NCI-H748 treated with DMSO at 0.1 percent for 48 hours (cell line): ENCODE measurements around the gene WWC2.
"Not testable (repeated sequence)": the region's sequence is repeated elsewhere in the genome, so short reads cannot be mapped to it uniquely, and the experiment has no call there.

Experiments used
- DNase-seq: peaks from one replicate; lab custom pipeline; 2025; lab: John Stamatoyannopoulos, UW

The WWC2 gene

DNA sequence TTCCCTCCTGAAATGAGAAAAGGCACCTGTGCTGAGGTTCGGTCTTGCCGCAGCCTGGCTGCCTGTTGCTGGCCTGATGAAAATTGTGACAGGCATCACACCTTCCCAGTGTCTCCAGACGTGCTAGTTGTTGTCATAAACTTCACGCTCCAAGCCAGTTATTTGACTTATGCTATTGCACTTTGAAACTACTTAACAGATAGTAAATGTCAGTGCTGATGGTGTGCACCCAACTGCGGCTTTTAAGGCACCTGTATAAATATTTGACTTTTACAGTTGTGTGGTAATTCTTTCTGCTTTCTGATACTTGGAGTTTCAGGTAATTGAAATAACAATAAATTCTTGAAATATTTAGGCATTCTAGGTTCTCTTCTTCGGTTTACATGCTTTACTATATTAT is 1.8 kb downstream of the WWC2 start:
- no peak for DNase-seq

GRCh38 chr4:183101956-183102480 is 3.0 kb downstream of the WWC2 start:
- DNase-seq = no peak

- DNase-seq = no peak
These were observed 6.0 kb downstream of the WWC2 start for GRCh38 chr4:183105092-183105491.

DNA sequence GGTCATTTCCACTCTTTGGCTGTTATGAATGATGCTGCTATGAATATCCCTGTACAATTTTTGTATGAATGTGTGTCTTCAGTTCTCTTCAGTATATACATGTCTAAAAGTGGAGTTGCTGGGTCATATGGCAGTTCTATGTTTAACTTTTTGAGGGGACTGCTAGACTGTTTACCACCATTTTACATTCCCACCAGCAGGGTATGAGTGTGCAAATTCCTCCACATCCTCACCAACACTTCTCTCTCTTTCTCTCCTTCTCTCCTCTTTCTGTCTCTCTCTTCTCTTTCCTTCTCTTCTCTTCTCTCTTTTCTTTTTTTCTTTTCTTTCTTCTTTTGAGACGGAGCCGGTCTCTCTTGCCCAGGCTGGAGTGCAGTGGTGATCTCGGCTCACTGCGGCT is 7.8 kb downstream of the WWC2 start:
- no peak for DNase-seq

DNA sequence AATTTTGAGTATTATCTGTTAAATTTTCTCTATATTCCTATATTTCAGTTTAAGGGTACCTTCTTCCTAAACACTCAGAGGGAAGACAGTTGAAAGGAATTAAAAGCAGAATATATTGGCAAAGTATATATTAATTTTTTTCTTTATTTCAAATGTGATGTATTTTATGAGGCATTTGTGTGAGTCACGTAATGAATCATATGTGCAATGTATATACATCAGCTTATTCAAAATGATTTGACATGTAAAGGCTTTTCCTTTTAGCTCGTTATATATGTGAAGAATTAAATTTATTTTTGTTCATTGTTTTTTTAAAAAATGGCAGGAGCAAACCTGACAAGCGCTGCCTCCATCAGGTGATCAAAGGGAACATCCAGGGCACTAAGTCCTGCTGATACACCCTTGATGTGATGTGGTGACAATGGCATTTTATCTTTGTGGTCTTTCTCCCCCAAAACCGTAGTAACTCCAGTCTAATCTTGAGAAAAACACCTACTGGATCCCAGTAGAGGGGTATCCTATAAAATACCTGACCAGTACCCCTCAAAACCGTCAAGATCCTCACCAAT is 8.9 kb downstream of the WWC2 start:
- no peak for DNase-seq

DNA sequence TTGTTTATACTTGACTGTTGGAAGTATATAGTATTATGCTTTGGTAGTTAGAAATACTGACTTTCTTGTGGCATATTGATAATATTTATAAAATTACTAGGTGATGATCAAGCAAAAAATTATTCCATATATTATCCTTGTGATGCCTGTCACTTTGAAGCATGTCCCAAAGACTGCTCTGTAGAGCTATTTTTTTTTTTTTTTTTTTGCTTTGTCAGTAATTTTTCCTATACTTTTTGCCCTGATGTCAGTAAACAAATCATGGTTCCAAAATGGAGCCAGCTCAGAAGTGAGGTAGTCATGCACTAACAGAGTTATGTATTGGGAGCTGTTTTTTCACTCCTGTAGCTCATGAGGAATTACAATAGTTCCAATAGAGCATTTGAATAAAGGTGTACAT is 11.2 kb downstream of the WWC2 start:
- no peak for DNase-seq

DNA sequence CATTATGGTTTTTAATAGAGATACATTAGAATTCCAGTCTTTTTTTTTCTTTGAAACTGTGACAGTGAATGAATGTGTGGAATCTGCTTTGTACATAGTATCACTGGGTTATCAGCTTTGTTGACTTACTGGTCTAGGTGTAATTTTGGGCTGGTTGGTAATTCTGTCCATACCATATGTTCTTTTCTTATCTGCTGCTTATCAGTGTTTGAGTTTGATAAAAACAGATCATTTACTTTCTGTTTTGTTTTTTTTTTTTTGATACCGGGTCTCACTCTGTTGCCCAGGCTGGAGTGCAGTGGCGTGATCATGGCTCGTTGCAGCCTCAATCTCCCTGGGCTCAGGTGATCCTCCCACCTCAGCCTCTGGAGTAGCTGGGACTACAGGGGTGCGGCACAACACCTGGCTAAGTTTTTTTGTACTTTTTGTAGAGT is 12.4 kb downstream of the WWC2 start:
- no peak for DNase-seq

GRCh38 chr4:183118141-183118540 is 19.1 kb downstream of the WWC2 start:
- no peak for DNase-seq

DNA sequence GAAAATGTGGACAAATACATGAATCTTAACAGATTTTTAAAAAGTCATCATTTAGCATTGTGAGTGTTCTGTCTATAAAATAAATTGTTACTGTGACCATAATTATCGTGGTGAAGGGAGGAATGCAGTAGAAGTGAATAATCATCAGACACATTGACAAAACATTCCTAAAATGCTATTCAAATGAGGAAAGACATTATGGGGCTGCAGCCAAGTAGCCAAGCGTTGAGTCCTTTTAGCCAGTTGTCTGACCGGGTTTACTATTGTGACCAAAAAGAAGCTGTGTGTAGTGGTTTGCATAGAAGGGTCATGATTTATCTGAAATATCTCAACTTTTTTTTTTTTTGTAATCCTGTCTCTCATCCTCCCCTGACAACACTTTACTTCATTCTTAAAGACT is 19.5 kb downstream of the WWC2 start:
- no peak for DNase-seq

DNA sequence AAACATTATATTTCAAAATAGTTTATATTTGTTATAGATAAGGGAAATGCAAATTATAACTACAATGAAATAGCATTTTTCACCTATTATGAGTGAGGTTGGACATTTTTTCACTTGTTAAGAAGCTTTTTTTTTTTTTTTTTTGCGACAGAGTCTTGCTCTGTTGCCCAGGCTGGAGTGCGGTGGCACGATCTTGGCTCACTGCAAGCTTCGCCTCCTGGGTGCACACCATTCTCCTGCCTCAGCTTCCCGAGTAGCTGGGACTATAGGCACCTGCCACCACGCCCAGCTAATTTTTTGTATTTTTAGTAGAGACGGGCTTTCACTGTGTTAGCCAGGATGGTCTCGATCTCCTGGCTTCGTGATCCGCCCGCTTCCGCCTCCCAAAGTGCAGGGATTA is 22.6 kb downstream of the WWC2 start:
- DNase-seq = not testable (repeated sequence)

GRCh38 chr4:183124228-183124627 is 25.2 kb downstream of the WWC2 start:
- no peak for DNase-seq

DNA sequence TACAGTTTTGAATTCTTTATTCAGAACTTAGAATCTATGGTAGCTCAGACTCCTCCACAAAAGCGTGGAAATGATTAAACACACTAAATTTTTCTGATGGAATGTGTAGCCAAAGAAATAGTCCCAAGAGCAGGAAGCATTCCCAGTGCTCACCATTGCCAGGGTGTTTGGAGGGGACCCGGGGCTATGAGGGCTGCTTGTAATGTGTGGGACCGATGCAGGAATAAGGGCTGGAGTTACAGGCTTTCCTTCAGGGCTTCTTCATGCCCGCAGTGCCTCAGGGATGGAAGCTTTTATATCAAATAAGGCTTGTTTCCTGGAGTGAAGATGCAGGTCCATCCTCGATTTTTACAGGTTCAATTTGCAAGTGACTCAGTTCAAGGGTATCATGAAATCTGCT is 25.8 kb downstream of the WWC2 start:
- no peak for DNase-seq

GRCh38 chr4:183129125-183129524 is 30.1 kb downstream of the WWC2 start:
- no peak for DNase-seq

- DNase-seq = no peak
These were observed 30.6 kb downstream of the WWC2 start for GRCh38 chr4:183129675-183130074.

DNA sequence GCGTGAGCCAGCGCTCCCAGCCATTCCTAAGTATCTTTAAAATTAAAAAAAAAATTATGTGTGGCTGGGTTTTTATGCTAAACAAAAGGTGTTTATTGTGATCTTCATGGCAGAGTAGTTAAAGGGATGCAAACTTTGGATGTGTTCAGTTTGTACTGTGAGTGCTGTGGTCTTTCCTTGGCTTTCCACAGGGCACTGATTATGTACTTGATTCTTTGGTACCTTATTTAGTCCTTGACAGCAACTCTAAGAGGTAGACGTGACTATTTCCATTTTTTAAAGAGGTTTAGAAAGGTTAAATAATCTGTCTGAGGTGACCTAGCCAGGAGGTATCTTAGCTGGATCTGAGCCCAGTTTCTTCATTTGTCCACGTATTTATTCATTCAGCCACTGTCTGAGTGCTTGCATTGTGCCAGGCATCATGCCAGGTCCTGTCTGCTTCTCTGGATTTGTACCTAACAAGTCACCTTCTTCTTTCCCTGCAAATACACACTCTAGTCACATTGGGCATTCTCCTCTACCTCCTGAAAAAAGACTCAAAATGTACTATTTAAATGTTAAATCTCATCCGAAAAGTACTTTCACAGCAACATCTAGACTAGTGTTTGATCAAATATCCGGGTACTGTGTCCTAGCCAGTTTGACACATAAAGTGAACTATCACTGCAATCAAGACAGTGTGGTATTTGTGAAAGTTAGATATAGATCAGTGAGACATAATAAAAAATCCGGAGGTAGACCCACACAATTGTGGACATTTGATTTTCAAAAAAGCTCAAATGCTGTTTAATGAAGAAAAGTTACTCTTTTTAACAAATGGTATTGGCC is 31.5 kb downstream of the WWC2 start:
- peak; percentile 49 for DNase-seq

GRCh38 chr4:183132081-183132480 is 33.0 kb downstream of the WWC2 start:
- DNase-seq = no peak

GRCh38 chr4:183132865-183133264 is 33.8 kb downstream of the WWC2 start:
- no peak for DNase-seq

DNA sequence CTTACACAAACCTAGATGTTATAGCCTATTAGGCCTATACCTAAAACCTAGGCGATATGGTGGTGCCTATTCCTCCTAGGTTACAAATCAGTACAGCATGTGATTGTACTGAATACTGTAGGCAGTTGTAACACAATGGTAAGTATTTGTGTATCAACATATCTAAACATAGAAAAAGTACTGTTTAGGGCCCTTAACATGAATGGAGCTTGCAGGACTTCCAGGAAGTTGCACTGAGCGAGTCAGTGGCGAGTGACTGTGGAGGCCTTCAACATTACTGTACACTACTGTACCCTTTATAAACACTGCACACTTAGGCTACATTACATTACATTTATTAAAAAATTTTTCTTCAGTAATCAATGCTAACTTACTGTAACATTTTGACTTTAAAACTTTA is 37.8 kb downstream of the WWC2 start:
- no peak for DNase-seq

GRCh38 chr4:183139058-183139750 is 40.1 kb downstream of the WWC2 start:
- DNase-seq = no peak

DNA sequence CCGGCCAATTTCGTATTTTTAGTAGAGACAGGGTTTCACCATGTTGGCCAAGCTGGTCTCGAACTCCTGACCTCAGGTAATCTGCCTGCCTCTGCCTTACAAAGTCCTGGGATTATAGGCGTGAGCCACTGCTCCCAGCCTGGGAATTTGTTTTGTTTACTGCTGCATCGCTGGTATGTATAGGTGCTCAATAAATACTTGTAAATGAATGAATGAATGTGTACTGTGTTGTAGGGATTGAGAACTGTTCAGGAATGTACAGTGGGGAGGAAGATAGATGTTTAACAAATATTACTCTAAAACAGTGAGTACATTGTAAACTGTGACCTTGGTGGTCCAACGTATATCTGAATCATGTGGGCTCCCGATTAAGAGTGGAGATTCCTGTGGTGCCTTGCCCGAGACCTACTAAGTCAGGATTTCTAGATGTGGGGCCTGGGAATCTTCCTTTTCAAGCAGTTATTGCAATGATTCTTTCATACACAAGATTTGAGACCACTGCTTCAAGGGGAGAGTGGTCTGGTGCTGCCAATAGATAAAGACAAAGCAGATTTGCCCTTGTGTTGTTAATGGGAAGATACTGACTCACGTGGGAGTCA is 41.0 kb downstream of the WWC2 start:
- no peak for DNase-seq

DNA sequence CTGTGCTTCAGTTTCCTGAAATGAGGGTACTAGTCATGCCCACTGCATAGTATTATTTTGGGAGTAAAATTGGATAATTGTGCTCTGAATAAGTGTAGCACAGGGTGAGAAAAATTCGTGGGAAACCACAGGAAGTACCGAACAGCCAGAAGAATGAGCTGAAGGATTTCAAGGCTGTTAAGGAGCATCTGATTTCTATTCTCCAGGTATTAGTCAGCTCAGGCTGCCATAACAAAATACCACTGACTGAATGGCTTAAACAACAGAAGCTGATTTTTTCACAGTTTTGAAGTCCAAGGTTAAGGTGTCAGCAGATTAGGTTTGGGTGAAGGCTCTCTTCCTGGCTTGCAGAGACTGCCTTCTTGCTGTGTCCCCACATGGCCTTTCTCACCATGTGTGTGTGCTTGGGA is 41.9 kb downstream of the WWC2 start:
- DNase-seq = no peak

- no peak for DNase-seq
These were observed 42.9 kb downstream of the WWC2 start for GRCh38 chr4:183141997-183142396.
